DND-41 (cell line): ENCODE data around the gene PROSER2.

Experiments
- CTCF ChIP-seq: IDR thresholded peaks from 2 replicates; pipeline ENCODE4 v1.5.1; 2012; ENCODE audit warnings: borderline replicate concordance, low read length, moderate library complexity, mild to moderate bottlenecking; ENCODE audit not compliant: poor library complexity, severe bottlenecking; ENCODE audit errors: extremely low read depth
- EZH2 ChIP-seq: IDR thresholded peaks from 3 replicates; pipeline ENCODE4 v1.6.1; 2012; ENCODE audit warnings: borderline replicate concordance, low read depth, mild to moderate bottlenecking, moderate library complexity, low read length, inconsistent platforms; ENCODE audit not compliant: severe bottlenecking

GRCh38 chr10:11789956-11790355 lies 33.2 kb upstream of the PROSER2 start:
- TF ChIP-seq CTCF, result no peak
- TF ChIP-seq EZH2, result no peak
